Hepatocyte (in vitro differentiated cells): ENCODE data around the gene ATP1A3. TPM values are rescaled to one million over a fixed set of nuclear protein-coding genes. Genes with fewer than 3 reads are reported as not detected.

Experiments used
- DNase-seq: peaks from one replicate; pipeline ENCODE4 v3.0.0-alpha.2; 2016; ENCODE audit warnings: low spot score
- H2AFZ ChIP-seq: fragments of 200-600 bp; sonication (generic); 2 replicates; pipeline ENCODE4 v1.6.0; 2016; ENCODE audit warnings: antibody characterized with exemption, mild to moderate bottlenecking
- H3K27ac ChIP-seq: fragments of 200-600 bp; sonication (generic); 2 replicates; pipeline ENCODE4 v1.5.1; 2016; ENCODE audit warnings: mild to moderate bottlenecking
- H3K27me3 ChIP-seq: fragments of 200-600 bp; sonication (generic); 2 replicates; pipeline ENCODE4 v1.6.1; 2016
- H3K36me3 ChIP-seq: fragments of 200-600 bp; sonication (generic); replicated peaks from 2 replicates; pipeline ENCODE4 v1.5.1; 2016; ENCODE audit warnings: low read depth; ENCODE audit not compliant: insufficient read depth
- H3K4me1 ChIP-seq: fragments of 200-600 bp; sonication (generic); 2 replicates; pipeline ENCODE4 v1.5.1; 2016; ENCODE audit warnings: mild to moderate bottlenecking, moderate library complexity; ENCODE audit not compliant: insufficient read depth
- H3K4me2 ChIP-seq: fragments of 200-600 bp; sonication (generic); 2 replicates; pipeline ENCODE4 v1.6.0; 2016
- H3K4me3 ChIP-seq: fragments of 200-600 bp; sonication (generic); 2 replicates; pipeline ENCODE4 v1.5.1; 2016; ENCODE audit warnings: mild to moderate bottlenecking
- H3K79me2 ChIP-seq: fragments of 200-600 bp; sonication (generic); 2 replicates; pipeline ENCODE4 v1.6.0; 2017; ENCODE audit warnings: mild to moderate bottlenecking
- H3K9me2 ChIP-seq: fragments of 200-600 bp; sonication (generic); replicated peaks from 2 replicates; pipeline ENCODE4 v1.6.0; 2017; ENCODE audit warnings: mild to moderate bottlenecking; ENCODE audit not compliant: insufficient read depth
- H3K9me3 ChIP-seq: fragments of 200-600 bp; sonication (generic); 2 replicates; pipeline ENCODE4 v1.5.1; 2016; ENCODE audit warnings: low read depth, mild to moderate bottlenecking
- H4K20me1 ChIP-seq: fragments of 200-600 bp; sonication (generic); 2 replicates; pipeline ENCODE4 v1.6.0; 2016; ENCODE audit warnings: mild to moderate bottlenecking; ENCODE audit not compliant: insufficient read depth, poor library complexity, severe bottlenecking
- EZH2 ChIP-seq: fragments of 200-600 bp; sonication (generic); IDR thresholded peaks from 2 replicates; pipeline ENCODE4 v1.6.1; 2016; ENCODE audit warnings: antibody characterized with exemption, mild to moderate bottlenecking, borderline replicate concordance
- EZH2phosphoT487 ChIP-seq: fragments of 200-600 bp; sonication (generic); IDR thresholded peaks from one replicate; pipeline ENCODE4 v1.6.1; 2018; ENCODE audit warnings: antibody characterized with exemption, mild to moderate bottlenecking, low read depth, moderate library complexity; ENCODE audit not compliant: unreplicated experiment, severe bottlenecking
- WGBS: methylation state at CpG from one replicate; pipeline ENCODE4 v1.1.6; 2016; ENCODE audit warnings: low lambda C conversion rate; ENCODE audit errors: missing lambda C conversion rate; 5-methylcytosine and 5-hydroxymethylcytosine counted together
- polyA plus RNA-seq: library from polyadenylated mRNA; unstranded; fragments of >200 nt; fragmentation: Nextera tagmentation; extraction: Ambion mirVana; gene quantifications from 2 replicates; pipeline ENCODE4 v1.2.1, GENCODE V29; 2016
- total RNA-seq: library from RNA; depleted of rRNA; stranded (reverse); fragments of >200 nt; gene quantifications from 2 replicates; pipeline ENCODE4 v1.2.3, GENCODE V29; 2014
- TF ChIP-seq, protein P1 (sequence below): fragments of 200-600 bp; sonication (generic); IDR thresholded peaks from 2 replicates; pipeline ENCODE4 v1.5.1; 2016; ENCODE audit warnings: antibody characterized with exemption, mild to moderate bottlenecking; ENCODE audit not compliant: poor library complexity

ATP1A3 gene
- total and polyA plus RNA-seq, 2 experiments from 2014 or later: 0.03 to 0.82 TPM

DNA sequence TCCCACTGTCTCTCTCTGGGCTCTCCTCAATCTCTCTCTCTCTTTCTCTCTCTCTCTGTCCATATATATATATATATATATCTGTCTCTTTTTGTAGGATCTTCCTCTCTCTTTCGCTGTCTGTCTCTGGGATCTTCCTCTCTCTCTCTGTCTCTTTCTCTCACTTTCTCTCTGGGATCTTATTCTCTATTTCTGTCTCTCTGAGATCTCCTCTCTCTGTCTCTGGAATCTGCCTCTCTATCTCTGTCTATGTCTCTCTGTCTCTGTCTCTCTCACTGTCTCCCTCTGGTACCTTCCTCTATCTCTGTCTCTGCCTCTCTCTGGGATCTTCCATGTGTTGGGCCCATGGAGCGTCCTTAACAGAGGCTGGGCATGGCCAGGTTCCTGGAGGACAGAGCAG is 3.4 kb downstream of the ATP1A3 start:
- Histone ChIP-seq H3K4me2 (no peak overlapping the region), H3K27me3 (peaks cover 46% of the 10 kb centered on the region), H3K36me3 (no peaks in the 10 kb centered on the region), H3K9me2 (no peaks in the 10 kb centered on the region), H3K27ac (no peak overlapping the region), H2AFZ (no peak overlapping the region), H4K20me1 (no peaks in the 10 kb centered on the region), H3K9me3 (no peaks in the 10 kb centered on the region), H3K4me1 (no peaks in the 10 kb centered on the region), H3K79me2 (no peaks in the 10 kb centered on the region), H3K4me3 (no peak overlapping the region)
- WGBS: 89% methylated on average over 2 of the region's 2 CpGs
- no peak for DNase-seq
- TF ChIP-seq EZH2phosphoT487 (no peak), EZH2 (no peak)
- TF ChIP-seq, protein P1, sequence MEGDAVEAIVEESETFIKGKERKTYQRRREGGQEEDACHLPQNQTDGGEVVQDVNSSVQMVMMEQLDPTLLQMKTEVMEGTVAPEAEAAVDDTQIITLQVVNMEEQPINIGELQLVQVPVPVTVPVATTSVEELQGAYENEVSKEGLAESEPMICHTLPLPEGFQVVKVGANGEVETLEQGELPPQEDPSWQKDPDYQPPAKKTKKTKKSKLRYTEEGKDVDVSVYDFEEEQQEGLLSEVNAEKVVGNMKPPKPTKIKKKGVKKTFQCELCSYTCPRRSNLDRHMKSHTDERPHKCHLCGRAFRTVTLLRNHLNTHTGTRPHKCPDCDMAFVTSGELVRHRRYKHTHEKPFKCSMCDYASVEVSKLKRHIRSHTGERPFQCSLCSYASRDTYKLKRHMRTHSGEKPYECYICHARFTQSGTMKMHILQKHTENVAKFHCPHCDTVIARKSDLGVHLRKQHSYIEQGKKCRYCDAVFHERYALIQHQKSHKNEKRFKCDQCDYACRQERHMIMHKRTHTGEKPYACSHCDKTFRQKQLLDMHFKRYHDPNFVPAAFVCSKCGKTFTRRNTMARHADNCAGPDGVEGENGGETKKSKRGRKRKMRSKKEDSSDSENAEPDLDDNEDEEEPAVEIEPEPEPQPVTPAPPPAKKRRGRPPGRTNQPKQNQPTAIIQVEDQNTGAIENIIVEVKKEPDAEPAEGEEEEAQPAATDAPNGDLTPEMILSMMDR: no peak

DNA sequence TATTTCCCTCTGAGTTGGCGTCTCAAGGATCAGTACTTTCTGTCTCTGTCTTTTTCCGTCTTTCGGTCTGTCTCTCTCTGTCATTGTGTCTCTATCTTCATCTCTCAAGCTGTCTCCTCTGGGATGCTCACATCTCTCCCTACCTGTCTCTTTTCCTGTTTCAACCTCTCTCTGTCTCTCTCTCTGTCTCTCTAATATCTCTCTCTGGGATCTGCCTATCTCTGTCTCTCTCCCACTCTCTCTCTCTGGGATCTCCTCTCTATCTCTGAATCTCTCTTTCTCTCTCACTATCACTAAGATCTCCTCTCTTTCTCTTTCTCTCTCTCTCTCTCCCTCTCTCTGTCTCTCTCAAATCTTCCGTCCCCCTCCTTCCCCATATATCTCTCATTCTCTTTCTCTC is 4.0 kb downstream of the ATP1A3 start:
- no peak for DNase-seq
- no peak for TF ChIP-seq EZH2phosphoT487
- TF ChIP-seq EZH2: no peak
- TF ChIP-seq, protein P1: no peak
- H4K20me1 ChIP-seq: no peaks in the 10 kb centered on the region
- no peaks in the 10 kb centered on the region for H3K4me1 ChIP-seq
- H3K36me3 ChIP-seq: no peaks in the 10 kb centered on the region
- no peaks in the 10 kb centered on the region for H3K9me3 ChIP-seq
- H3K79me2 ChIP-seq: no peaks in the 10 kb centered on the region
- peaks cover 40% of the 10 kb centered on the region for H3K27me3 ChIP-seq
- H3K9me2 ChIP-seq: no peaks in the 10 kb centered on the region
- no peak overlapping the region for H3K27ac ChIP-seq
- H3K4me2 ChIP-seq: no peak overlapping the region
- no peak overlapping the region for H3K4me3 ChIP-seq
- H2AFZ ChIP-seq: no peak overlapping the region
- WGBS: 89% methylated on average over 3 of the region's 4 CpGs

DNA sequence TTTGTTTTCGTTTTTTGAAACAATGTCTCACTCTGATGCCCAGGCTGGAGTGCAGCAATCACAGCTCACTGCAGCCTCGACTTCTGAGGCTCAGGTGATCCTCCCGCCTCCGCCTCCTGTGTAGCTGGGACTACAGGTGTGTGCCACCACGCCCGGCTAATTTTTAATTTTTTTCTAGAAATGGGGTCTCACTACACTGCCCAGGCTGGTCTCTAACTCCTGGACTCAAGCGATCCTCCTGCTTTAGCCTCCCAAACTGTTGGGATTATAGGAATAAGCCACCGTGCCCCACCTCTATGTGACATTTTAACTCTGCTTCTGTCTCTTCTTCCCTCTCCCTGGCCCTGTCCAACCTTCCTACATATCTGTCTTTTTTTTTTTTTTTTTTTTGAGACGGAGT is 5.1 kb downstream of the ATP1A3 start:
- no peaks in the 10 kb centered on the region for H3K36me3 ChIP-seq
- no peaks in the 10 kb centered on the region for H3K4me1 ChIP-seq
- TF ChIP-seq EZH2phosphoT487 (no peak), EZH2 (no peak)
- TF ChIP-seq, protein P1: no peak
- H4K20me1 ChIP-seq: no peaks in the 10 kb centered on the region
- no peaks in the 10 kb centered on the region for H3K9me3 ChIP-seq
- no peak overlapping the region for H3K4me3 ChIP-seq
- no peak overlapping the region for H2AFZ ChIP-seq
- DNase-seq: no peak
- H3K27me3 ChIP-seq: peaks cover 31% of the 10 kb centered on the region
- H3K27ac ChIP-seq: no peak overlapping the region
- no peaks in the 10 kb centered on the region for H3K79me2 ChIP-seq
- H3K4me2 ChIP-seq: no peak overlapping the region
- 88% methylated on average over 9 of the region's 9 CpGs for WGBS
- no peaks in the 10 kb centered on the region for H3K9me2 ChIP-seq
